NCI-H2227 treated with DMSO at 0.1 percent for 48 hours (cell line): ENCODE results near the gene VAMP2.

ENCODE experiments used
- DNase-seq: peaks from one replicate; lab custom pipeline; 2025; lab: John Stamatoyannopoulos, UW

Gene VAMP2

GRCh38 chr17:8122924-8123694 lies 39.6 kb downstream of the VAMP2 start:
- no peak for DNase-seq

- no peak for DNase-seq
These were observed 40.3 kb downstream of the VAMP2 start for GRCh38 chr17:8122422-8122923.

GRCh38 chr17:8121681-8122421 lies 40.9 kb downstream of the VAMP2 start:
- no peak for DNase-seq

- no peak for DNase-seq
These were observed 41.4 kb downstream of the VAMP2 start for GRCh38 chr17:8121407-8121680.

- peak; percentile 55 for DNase-seq
These were observed 42.0 kb downstream of the VAMP2 start for GRCh38 chr17:8120520-8121406.

- peak; percentile 84 for DNase-seq
These were observed 42.9 kb downstream of the VAMP2 start for GRCh38 chr17:8119581-8120519.

GRCh38 chr17:8118769-8119580 lies 43.8 kb downstream of the VAMP2 start:
- DNase-seq: peak; percentile 87

- no peak for DNase-seq
These were observed 44.6 kb downstream of the VAMP2 start, which contains the start of gene ALOXE3 for GRCh38 chr17:8117980-8118768. ALOXE3 (minus strand) TSS chr17:8118514; CDS start chr17:8117990, 524 bp downstream.

GRCh38 chr17:8117367-8117979 lies 45.3 kb downstream of the VAMP2 start:
- no peak for DNase-seq

GRCh38 chr17:8116776-8117175 lies 46.0 kb downstream of the VAMP2 start:
- no peak for DNase-seq

GRCh38 chr17:8110907-8111306 lies 51.8 kb downstream of the VAMP2 start:
- DNase-seq: no peak

GRCh38 chr17:8110456-8110804 lies 52.3 kb downstream of the VAMP2 start:
- no peak for DNase-seq

GRCh38 chr17:8109661-8110455 lies 52.9 kb downstream of the VAMP2 start:
- DNase-seq: no peak
